Tibial artery (tissue), 4 donors: ENCODE results near the gene JOSD1.

Experiments used
- DNase-seq, 2 donors: peaks; one replicate each; pipeline ENCODE4 v3.0.0-alpha.2; 2019
- H3K27ac ChIP-seq, 2 donors: fragments of 200-600 bp; sonication (generic) in 1 of 2; 1 replicate in 1 of 2; 2 replicates in 1 of 2; pipeline ENCODE4 v1.5.1; 2018 to 2019; ENCODE audit warnings: mild to moderate bottlenecking in 1 of 2
- H3K27me3 ChIP-seq, 2 donors: fragments of 200-600 bp; sonication (generic) in 1 of 2; one replicate each; pipeline versions ENCODE4 v1.5.1 to v1.6.0; 2016 to 2019
- H3K36me3 ChIP-seq, 3 donors: fragments of 200-600 bp; sonication (generic) in 2 of 3; one replicate each; pipeline ENCODE4 v1.5.1; 2016 to 2019; ENCODE audit warnings: mild to moderate bottlenecking in 2 of 3
- H3K4me1 ChIP-seq, 4 donors: fragments of 200-600 bp; sonication (generic) in 2 of 4; 1 replicate in 3 of 4; 2 replicates in 1 of 4; pipeline ENCODE4 v1.5.1; 2016 to 2019
- H3K4me3 ChIP-seq, 2 donors: fragments of 200-600 bp; sonication (generic) in 1 of 2; 1 replicate in 1 of 2; 2 replicates in 1 of 2; pipeline ENCODE4 v1.5.1; 2018 to 2019; ENCODE audit warnings: mild to moderate bottlenecking in 2 of 2
- H3K9me3 ChIP-seq, 3 donors: fragments of 200-600 bp; sonication (generic) in 1 of 3; one replicate each; pipeline ENCODE4 v1.5.1; 2016 to 2019
- intact Hi-C: fragments of 100-400 bp; cut with DNase I; formaldehyde crosslinking; loops from one replicate; pipeline ENCODE4 v1.15.0; 2023; ENCODE audit warnings: low total_unique reads
- TF ChIP-seq, protein P1 (sequence below), 2 experiments: fragments of 200-600 bp in 1 of 2; fragments of 450-650 bp in 1 of 2; IDR thresholded peaks; one replicate each; pipeline ENCODE4 v1.5.1; 2017 to 2019; ENCODE audit warnings: antibody characterized with exemption in 2 of 2, mild to moderate bottlenecking in 1 of 2, moderate library complexity in 1 of 2

The JOSD1 gene

DNA sequence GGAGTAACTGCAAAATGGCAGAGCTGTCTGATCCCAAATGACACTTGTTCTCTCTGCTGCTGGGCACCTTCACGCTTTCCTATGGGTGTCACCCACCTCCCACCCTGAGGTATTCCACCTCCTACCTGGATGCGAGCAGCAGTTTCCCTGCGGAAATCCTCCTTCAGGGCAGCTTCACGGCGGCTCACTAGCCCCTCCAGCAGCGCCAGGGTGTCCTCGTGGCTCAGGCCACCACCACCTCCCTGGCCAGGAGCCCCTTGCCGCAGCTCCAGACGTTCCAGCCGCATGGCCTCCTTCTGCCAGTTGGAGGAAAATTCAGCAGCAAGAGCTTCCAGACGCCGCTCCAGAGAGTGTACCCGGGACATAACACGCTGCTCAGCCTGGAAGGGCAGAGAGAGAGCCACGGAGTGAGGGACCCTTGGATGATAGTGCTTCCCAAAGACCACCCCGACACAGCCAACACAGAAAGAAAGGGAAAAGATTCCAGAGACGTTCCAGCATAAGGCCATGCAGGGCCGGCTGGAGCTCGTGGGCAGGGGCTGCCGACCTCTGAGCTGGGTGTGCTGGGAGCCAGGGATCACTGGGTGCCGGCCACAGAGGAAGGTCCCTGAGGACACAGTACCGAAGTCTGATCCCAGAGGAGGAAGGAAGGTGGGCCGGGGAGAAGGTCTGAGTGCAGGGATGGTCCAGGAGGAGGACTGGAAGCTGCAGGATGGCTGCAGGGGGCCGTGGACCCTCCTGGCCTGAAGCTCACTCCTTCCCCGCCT is 41.6 kb upstream of the JOSD1 start:
- H3K27me3 ChIP-seq, result no peaks in the 10 kb centered on the region
- no peak overlapping the region for H3K4me3 ChIP-seq
- TF ChIP-seq, protein P1, sequence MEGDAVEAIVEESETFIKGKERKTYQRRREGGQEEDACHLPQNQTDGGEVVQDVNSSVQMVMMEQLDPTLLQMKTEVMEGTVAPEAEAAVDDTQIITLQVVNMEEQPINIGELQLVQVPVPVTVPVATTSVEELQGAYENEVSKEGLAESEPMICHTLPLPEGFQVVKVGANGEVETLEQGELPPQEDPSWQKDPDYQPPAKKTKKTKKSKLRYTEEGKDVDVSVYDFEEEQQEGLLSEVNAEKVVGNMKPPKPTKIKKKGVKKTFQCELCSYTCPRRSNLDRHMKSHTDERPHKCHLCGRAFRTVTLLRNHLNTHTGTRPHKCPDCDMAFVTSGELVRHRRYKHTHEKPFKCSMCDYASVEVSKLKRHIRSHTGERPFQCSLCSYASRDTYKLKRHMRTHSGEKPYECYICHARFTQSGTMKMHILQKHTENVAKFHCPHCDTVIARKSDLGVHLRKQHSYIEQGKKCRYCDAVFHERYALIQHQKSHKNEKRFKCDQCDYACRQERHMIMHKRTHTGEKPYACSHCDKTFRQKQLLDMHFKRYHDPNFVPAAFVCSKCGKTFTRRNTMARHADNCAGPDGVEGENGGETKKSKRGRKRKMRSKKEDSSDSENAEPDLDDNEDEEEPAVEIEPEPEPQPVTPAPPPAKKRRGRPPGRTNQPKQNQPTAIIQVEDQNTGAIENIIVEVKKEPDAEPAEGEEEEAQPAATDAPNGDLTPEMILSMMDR (IDR thresholded peaks at IDR 0.05), result no peak
- peaks cover 98 to 100% (median 100%) of the 10 kb centered on the region in 3 donors for H3K36me3 ChIP-seq
- peak overlapping the region in 1 of 2 donors; percentile 20 for H3K27ac ChIP-seq
- intact Hi-C loops, result no loop called here
- peaks cover 0 to 5% (median 0%) of the 10 kb centered on the region in 4 donors for H3K4me1 ChIP-seq
- no peaks in the 10 kb centered on the region for H3K9me3 ChIP-seq
- no peak for DNase-seq

DNA sequence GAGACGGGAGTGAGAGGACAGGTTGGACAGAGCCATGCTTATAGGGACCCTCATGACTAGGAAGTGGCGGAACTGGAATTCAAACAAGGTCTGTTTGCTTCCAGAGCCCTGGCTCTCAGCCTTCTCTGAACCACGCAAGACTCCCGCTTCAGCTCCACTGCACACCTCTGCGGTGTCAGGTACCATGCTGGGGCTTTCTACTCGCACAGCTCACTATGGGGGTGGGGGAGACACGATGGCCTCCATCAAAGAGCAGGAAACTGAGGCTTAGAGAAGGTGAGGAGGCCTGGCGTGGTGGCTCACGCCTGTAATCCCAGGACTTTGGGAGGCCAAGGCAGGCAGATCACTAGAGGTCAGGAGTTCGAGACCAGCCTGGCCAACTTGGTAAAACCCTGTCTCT is 40.8 kb upstream of the JOSD1 start:
- Histone ChIP-seq H3K4me1 (peaks cover 0 to 5% (median 0%) of the 10 kb centered on the region in 4 donors), H3K4me3 (no peak overlapping the region), H3K36me3 (peaks cover 98 to 100% (median 100%) of the 10 kb centered on the region in 3 donors), H3K9me3 (no peaks in the 10 kb centered on the region), H3K27me3 (no peaks in the 10 kb centered on the region), H3K27ac (no peak overlapping the region)
- intact Hi-C loops, result no loop called here
- TF ChIP-seq, protein P1 (IDR thresholded peaks at IDR 0.05), result no peak
- no peak for DNase-seq

DNA sequence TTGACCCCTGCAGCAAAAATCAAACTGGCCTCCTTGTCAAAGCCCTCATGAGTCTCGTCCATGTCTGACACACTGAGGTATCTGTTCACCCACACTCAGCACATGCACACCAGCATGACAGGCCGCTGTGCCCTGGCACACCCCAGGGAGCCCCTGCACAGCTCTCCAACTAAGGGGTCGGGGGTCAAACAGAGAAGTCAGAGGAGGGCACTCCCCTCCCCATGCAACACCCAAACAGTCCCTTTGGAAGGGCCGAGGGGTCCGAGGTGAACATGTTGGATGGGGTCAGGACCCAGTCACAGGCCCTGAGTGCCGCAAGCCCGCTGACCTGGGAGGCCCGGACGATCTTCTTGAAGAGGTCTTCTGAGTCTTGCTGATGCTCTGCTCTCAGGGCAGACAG is 40.4 kb upstream of the JOSD1 start:
- DNase-seq, result no peak
- no peaks in the 10 kb centered on the region for H3K9me3 ChIP-seq

DNA sequence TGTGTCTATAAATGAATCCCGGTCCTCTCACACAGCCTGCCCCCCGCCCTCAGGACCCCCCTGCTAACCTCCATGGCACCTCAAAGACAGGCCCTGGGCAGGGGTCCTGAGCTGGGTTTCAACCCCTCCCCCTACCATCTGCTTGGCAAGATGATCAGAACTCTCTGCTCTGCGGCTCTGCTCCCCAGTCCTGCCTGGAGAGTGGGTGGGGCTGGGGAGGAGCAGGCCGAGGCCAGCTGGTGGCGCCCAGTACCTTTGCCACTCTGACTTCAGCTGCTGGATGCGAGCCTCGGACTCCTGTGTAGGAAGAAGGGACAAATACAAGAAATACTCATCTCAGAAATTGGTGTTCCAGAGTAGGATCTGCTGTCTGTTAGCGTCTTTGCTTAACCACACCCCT is 40.0 kb upstream of the JOSD1 start:
- Histone ChIP-seq H3K9me3 (no peaks in the 10 kb centered on the region), H3K36me3 (peaks cover 98 to 100% (median 100%) of the 10 kb centered on the region in 3 donors), H3K4me1 (peaks cover 0 to 13% (median 2%) of the 10 kb centered on the region in 4 donors), H3K27ac (peak overlapping the region in 1 of 2 donors; percentile 9), H3K27me3 (no peaks in the 10 kb centered on the region), H3K4me3 (no peak overlapping the region)
- intact Hi-C loops, result no loop called here
- TF ChIP-seq, protein P1 (IDR thresholded peaks at IDR 0.05), result no peak
- no peak for DNase-seq

More for the DNA sequence above, 40.4 kb upstream of the JOSD1 start:
- no peak overlapping the region for H3K4me3 ChIP-seq
- H3K27ac ChIP-seq, result no peak overlapping the region
- peaks cover 98 to 100% (median 100%) of the 10 kb centered on the region in 3 donors for H3K36me3 ChIP-seq
- H3K4me1 ChIP-seq, result peaks cover 0 to 8% (median under 1%) of the 10 kb centered on the region in 4 donors
- no peaks in the 10 kb centered on the region for H3K27me3 ChIP-seq
- intact Hi-C loops, result no loop called here
- TF ChIP-seq, protein P1 (IDR thresholded peaks at IDR 0.05), result no peak

DNA sequence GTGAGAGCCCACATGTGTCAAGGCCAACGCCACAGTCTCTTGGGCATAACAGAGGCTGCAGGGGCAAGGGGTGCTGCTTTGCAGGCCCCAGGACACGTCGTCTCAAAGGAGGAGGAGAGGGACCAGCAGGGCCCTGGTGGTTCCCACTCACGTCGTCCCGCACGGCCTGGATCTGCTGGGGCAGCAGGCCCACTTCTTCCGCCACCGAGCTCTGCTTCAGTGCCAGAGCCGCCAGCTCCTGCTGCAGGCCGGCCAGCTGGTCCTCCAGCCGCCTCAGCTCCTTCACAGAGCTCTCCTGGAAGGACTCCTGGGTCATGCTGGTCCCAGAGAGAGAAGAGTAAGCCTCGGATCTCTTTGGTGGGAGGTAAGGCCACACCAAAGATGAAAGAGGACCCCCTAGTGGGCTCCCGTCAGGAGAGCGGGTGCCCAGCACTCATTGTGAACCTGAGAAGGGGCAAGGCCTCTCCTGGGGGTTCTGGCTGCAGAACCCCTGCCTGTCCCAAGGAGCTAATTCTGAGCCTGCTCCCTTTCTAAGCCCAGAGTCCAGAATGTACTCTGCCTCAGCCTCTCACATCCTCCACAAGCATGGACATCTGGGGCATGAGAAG is 39.5 kb upstream of the JOSD1 start:
- Histone ChIP-seq H3K9me3 (no peaks in the 10 kb centered on the region), H3K27me3 (no peaks in the 10 kb centered on the region), H3K4me3 (no peak overlapping the region), H3K36me3 (peaks cover 98 to 100% (median 100%) of the 10 kb centered on the region in 3 donors), H3K4me1 (peaks cover 0 to 18% (median 5%) of the 10 kb centered on the region in 4 donors), H3K27ac (peak overlapping the region in 1 of 2 donors; percentile 9)
- TF ChIP-seq, protein P1 (IDR thresholded peaks at IDR 0.05), result no peak
- intact Hi-C loops, result no loop called here
- DNase-seq, result no peak
